HG03280 (cell line): Measurements from ENCODE around the gene G0S2.

Experiments
- ATAC-seq: cut with Tn5 transposase; IDR thresholded peaks from one replicate; pipeline ENCODE4 v1.9.1; 2021; ENCODE audit warnings: mild to moderate bottlenecking, moderate library complexity; ENCODE audit not compliant: unreplicated experiment

G0S2 gene

GRCh38 chr1:209714338-209714737, 39.1 kb downstream of the G0S2 start:
- ATAC-seq = no peak

GRCh38 chr1:209715314-209715713, 40.1 kb downstream of the G0S2 start:
- ATAC-seq = no peak

GRCh38 chr1:209717818-209718217, 42.6 kb downstream of the G0S2 start:
- ATAC-seq = no peak

- ATAC-seq = no peak
These were observed 45.1 kb downstream of the G0S2 start for GRCh38 chr1:209720326-209720725.

- no peak for ATAC-seq
These were observed 45.6 kb downstream of the G0S2 start for GRCh38 chr1:209720826-209721225.

GRCh38 chr1:209721323-209721722, 46.1 kb downstream of the G0S2 start:
- ATAC-seq = no peak

GRCh38 chr1:209723265-209723664, 48.1 kb downstream of the G0S2 start:
- no peak for ATAC-seq

- no peak for ATAC-seq
These were observed 48.8 kb downstream of the G0S2 start for GRCh38 chr1:209723756-209724693.
